T-cell (primary cell): ENCODE results near the gene DGKD. TPM values are rescaled to one million over a fixed set of nuclear protein-coding genes. Genes with fewer than 3 reads are reported as not detected.
A peak's percentile ranks its signal among the peaks of the same experiment; 100 is the strongest.

Experiments
- ATAC-seq, 4 experiments: fragments of 200-7000 bp in 3 of 4; fragments of 150-1000 bp in 1 of 4; cut with Tn5 transposase; replicated peaks in 1 of 4; 1 replicate in 3 of 4; 2 replicates in 1 of 4; pipeline ENCODE4 v1.10.0; 2021; ENCODE audit warnings: moderate library complexity in 3 of 4, mild to moderate bottlenecking in 2 of 4, moderate number of reproducible peaks in 1 of 4
- CTCF ChIA-PET, 2 donors: fragments of 300-600 bp; sonication (Branson Sonifier 250); formaldehyde crosslinking; loops; one replicate each; lab custom pipeline; 2022; ENCODE audit warnings: antibody characterized with exemption in 2 of 2; lab: Charles Lee
- POLR2A ChIA-PET, 2 donors: fragments of 300-600 bp; sonication (Branson Sonifier 250); formaldehyde crosslinking; loops; one replicate each; lab custom pipeline; 2022; ENCODE audit warnings: antibody characterized with exemption in 2 of 2; lab: Charles Lee
- DNase-seq, 35 experiments: peaks; one replicate each; pipeline versions ENCODE4 v3.0.0 to v3.0.0-alpha.2; 2013 to 2023
- H3K27ac ChIP-seq: one replicate; pipeline ENCODE4 v1.5.1; 2013; ENCODE audit warnings: low read length
- H3K27me3 ChIP-seq, 2 experiments: replicated peaks in 1 of 2; 1 replicate in 1 of 2; 2 replicates in 1 of 2; pipeline versions ENCODE4 v1.6.1 to v1.7.0; 2013; ENCODE audit warnings: low read length in 1 of 2, mixed read lengths in 1 of 2; ENCODE audit not compliant: control insufficient read depth in 2 of 2, insufficient read depth in 2 of 2; ENCODE audit errors: extremely low read depth in 1 of 2
- H3K36me3 ChIP-seq, 2 donors: 1 replicate in 1 of 2; 2 replicates in 1 of 2; pipeline versions ENCODE4 v1.6.1 to v1.7.0; 2013; ENCODE audit warnings: low read length in 1 of 2; ENCODE audit not compliant: control insufficient read depth in 2 of 2, insufficient read depth in 1 of 2; ENCODE audit errors: extremely low read depth in 1 of 2
- H3K4me1 ChIP-seq, 2 experiments: 1 replicate in 1 of 2; 2 replicates in 1 of 2; pipeline versions ENCODE4 v1.6.1 to v1.7.0; 2013; ENCODE audit warnings: low read length in 2 of 2, mixed read lengths in 1 of 2; ENCODE audit not compliant: insufficient read depth in 2 of 2, control insufficient read depth in 1 of 2; ENCODE audit errors: extremely low read depth in 1 of 2
- H3K4me3 ChIP-seq, 2 donors: 1 replicate in 1 of 2; 2 replicates in 1 of 2; pipeline versions ENCODE4 v1.5.1 to v1.7.0; 2013; ENCODE audit warnings: mild to moderate bottlenecking in 2 of 2, low read length in 1 of 2, moderate library complexity in 1 of 2; ENCODE audit not compliant: control insufficient read depth in 1 of 2; ENCODE audit errors: extremely low read depth in 1 of 2
- H3K9me3 ChIP-seq: 2 replicates; pipeline ENCODE4 v1.7.0; 2013
- H3K27ac Mint-ChIP-seq, 2 donors: one replicate each; pipeline ENCODE4 v1.8.0; 2020 to 2021; ENCODE audit warnings: mild to moderate bottlenecking in 2 of 2, mixed read lengths in 2 of 2
- H3K27me3 Mint-ChIP-seq, 2 donors: one replicate each; pipeline ENCODE4 v1.8.0; 2021 to 2022; ENCODE audit warnings: mixed read lengths in 2 of 2
- H3K36me3 Mint-ChIP-seq: one replicate; pipeline ENCODE4 v1.8.0; 2021; ENCODE audit warnings: mixed read lengths
- H3K4me1 Mint-ChIP-seq, 3 donors: one replicate each; pipeline ENCODE4 v1.8.0; 2020 to 2022; ENCODE audit warnings: mixed read lengths in 3 of 3, mild to moderate bottlenecking in 1 of 3
- H3K4me3 Mint-ChIP-seq, 3 donors: one replicate each; pipeline ENCODE4 v1.8.0; 2020 to 2022; ENCODE audit warnings: mild to moderate bottlenecking in 3 of 3, mixed read lengths in 3 of 3, moderate library complexity in 3 of 3
- H3K9me3 Mint-ChIP-seq, 3 donors: one replicate each; pipeline ENCODE4 v1.8.0; 2020 to 2022; ENCODE audit warnings: mixed read lengths in 3 of 3
- WGBS: methylation state at CpG from one replicate; pipeline ENCODE4 v1.1.5; 2013; ENCODE audit warnings: missing lambda C conversion rate; ENCODE audit not compliant: insufficient coverage; 5-methylcytosine and 5-hydroxymethylcytosine counted together
- total RNA-seq, 35 experiments: library from RNA in 6 of 35; stranded (reverse) in 6 of 35; fragments of 120-200 nt in 1 of 35; gene quantifications; one replicate each; pipeline versions ENCODE4 v1.2.1 to v1.2.4 and lab custom pipeline; 2013 to 2026

Gene DGKD
- total RNA-seq, 5 donors from 2014 or later (not counting 1 experiment from before 2014, with no cell fraction given) = 143 to 254 (median 163) TPM

- Mint-ChIP-seq H3K27ac (peak overlapping the region; percentile 87 to 91), H3K4me3 (peak overlapping the region in 2 of 3 donors; percentile 29 to 65), H3K27me3 (no peaks in the 10 kb centered on the region), H3K9me3 (no peaks in the 10 kb centered on the region), H3K36me3 (peaks cover 22% of the 10 kb centered on the region), H3K4me1 (peaks cover 70 to 78% (median 77%) of the 10 kb centered on the region in 3 donors)
- H3K4me1 ChIP-seq = peaks cover 40 to 51% of the 10 kb centered on the region in 2 experiments
- H3K36me3 ChIP-seq = peaks cover 8 to 23% of the 10 kb centered on the region in 2 donors
- H3K4me3 ChIP-seq = peak overlapping the region in 1 of 2 donors; percentile 51
- H3K27me3 ChIP-seq = no peaks in the 10 kb centered on the region
- ATAC-seq (peak; percentile 55 to 85 (median 58)), DNase-seq (peak in 30 of 35 experiments; percentile 25 to 71 (median 47))
- ChIA-PET POLR2A (no interaction called here), CTCF (interaction anchor here (0.6 to 1.6 kb wide), 3 partner anchors 10 to 295 kb away, joined by 3 to 5 read pairs (median 4); no protein-coding TSS in a partner anchor)
- 24% methylated on average over 7 of the region's 8 CpGs for WGBS
- H3K27ac ChIP-seq = peak overlapping the region; percentile 59
- H3K9me3 ChIP-seq = no peaks in the 10 kb centered on the region
These were observed 45.3 kb downstream of the DGKD start for GRCh38 chr2:233399306-233400225.

- Histone ChIP-seq H3K27me3 (no peaks in the 10 kb centered on the region), H3K9me3 (no peaks in the 10 kb centered on the region), H3K27ac (peak overlapping the region; percentile 59), H3K4me3 (peak overlapping the region in 1 of 2 donors; percentile 51), H3K4me1 (peaks cover 39 to 49% of the 10 kb centered on the region in 2 experiments), H3K36me3 (peaks cover 8 to 19% of the 10 kb centered on the region in 2 donors)
- CTCF ChIA-PET = interaction anchor here (0.8 to 8.5 kb wide), 4 partner anchors 10 to 45 kb away, joined by 3 to 158 read pairs (median 3); no protein-coding TSS in a partner anchor
- POLR2A ChIA-PET = no interaction called here
- ATAC-seq = peak; percentile 6 to 36 (median 31)
- Mint-ChIP-seq H3K27me3 (no peaks in the 10 kb centered on the region), H3K4me1 (peaks cover 68 to 77% (median 75%) of the 10 kb centered on the region in 3 donors), H3K4me3 (peak overlapping the region; percentile 3 to 65 (median 46)), H3K27ac (peak overlapping the region; percentile 87 to 91), H3K9me3 (no peaks in the 10 kb centered on the region), H3K36me3 (peaks cover 21% of the 10 kb centered on the region)
- no peak for DNase-seq
- 10% methylated on average over 2 of the region's 6 CpGs for WGBS
These were observed 46.0 kb downstream of the DGKD start for GRCh38 chr2:233400341-233400740.

DNA sequence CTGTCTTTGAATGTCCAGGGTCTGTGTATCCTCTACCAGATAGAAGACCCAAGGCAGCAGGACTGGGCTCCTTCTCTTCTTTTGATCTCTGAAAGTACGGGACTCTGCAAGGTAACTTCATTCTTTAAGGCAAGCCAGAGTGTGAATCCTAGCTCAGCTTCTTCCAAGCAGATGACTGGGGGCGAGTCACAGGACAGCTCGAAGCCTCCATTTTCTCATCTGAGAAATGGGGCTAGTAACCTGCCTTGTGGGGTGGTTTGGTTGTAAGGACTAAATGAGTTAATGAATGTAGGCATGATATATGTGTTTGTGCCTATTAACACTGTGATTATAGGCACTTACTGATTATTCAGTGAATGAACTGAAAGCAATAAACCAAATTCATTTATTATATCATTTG lies 46.7 kb downstream of the DGKD start:
- H3K27me3 ChIP-seq = no peaks in the 10 kb centered on the region
- peak overlapping the region in 1 of 2 donors; percentile 51 for H3K4me3 ChIP-seq
- no peak for DNase-seq
- WGBS = no CpG with 5 or more reads among the region's 3 CpGs
- H3K27ac Mint-ChIP-seq = peak overlapping the region; percentile 87 to 91
- no peaks in the 10 kb centered on the region for H3K27me3 Mint-ChIP-seq
- ChIA-PET POLR2A (interaction anchor here in 1 of 2 donors (0.7 kb wide), 1 partner anchor 147 kb away, joined by 5 read pairs; no protein-coding TSS in a partner anchor), CTCF (interaction anchor here (0.8 to 8.5 kb wide), 4 partner anchors 9 to 44 kb away, joined by 3 to 158 read pairs (median 3); no protein-coding TSS in a partner anchor)
- H3K9me3 ChIP-seq = no peaks in the 10 kb centered on the region
- H3K36me3 ChIP-seq = peaks cover 7 to 16% of the 10 kb centered on the region in 2 donors
- peak overlapping the region; percentile 59 for H3K27ac ChIP-seq
- peaks cover 69 to 76% (median 76%) of the 10 kb centered on the region in 3 donors for H3K4me1 Mint-ChIP-seq
- peaks cover 39 to 49% of the 10 kb centered on the region in 2 experiments for H3K4me1 ChIP-seq
- no peak for ATAC-seq
- H3K36me3 Mint-ChIP-seq = peaks cover 18% of the 10 kb centered on the region
- H3K4me3 Mint-ChIP-seq = peak overlapping the region; percentile 25 to 65 (median 46)
- H3K9me3 Mint-ChIP-seq = no peaks in the 10 kb centered on the region

DNA sequence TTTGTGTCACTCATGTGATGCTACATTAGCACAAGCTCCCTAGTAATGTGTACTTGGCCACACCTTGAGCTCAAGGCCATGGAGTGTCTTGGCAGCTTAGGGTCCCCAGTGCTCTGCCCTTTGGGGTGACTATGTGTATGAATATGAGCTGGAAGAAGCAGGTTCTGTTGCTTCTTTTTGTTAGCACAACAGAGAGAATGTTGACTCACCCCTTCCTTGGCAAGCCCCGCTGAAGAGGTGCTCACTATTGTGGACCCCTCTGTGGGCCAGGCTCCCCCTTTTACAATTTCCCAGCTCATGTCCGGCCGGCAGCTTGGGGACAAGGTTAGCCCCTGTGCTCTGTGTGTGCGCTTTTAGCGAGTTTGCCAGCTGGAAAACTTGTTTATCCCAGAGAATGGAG lies 48.1 kb downstream of the DGKD start:
- ChIA-PET POLR2A (no interaction called here), CTCF (interaction anchor here (0.6 to 8.5 kb wide), 8 partner anchors 12 to 229 kb away, joined by 3 to 158 read pairs (median 4); no protein-coding TSS in a partner anchor)
- H3K9me3 Mint-ChIP-seq = no peaks in the 10 kb centered on the region
- ATAC-seq (no peak), DNase-seq (no peak)
- no peaks in the 10 kb centered on the region for H3K27me3 ChIP-seq
- H3K27ac Mint-ChIP-seq = peak overlapping the region; percentile 77 to 87
- no peaks in the 10 kb centered on the region for H3K9me3 ChIP-seq
- peaks cover 39 to 43% of the 10 kb centered on the region in 2 experiments for H3K4me1 ChIP-seq
- peak overlapping the region in 1 of 3 donors; percentile 29 for H3K4me3 Mint-ChIP-seq
- peaks cover 72 to 82% (median 79%) of the 10 kb centered on the region in 3 donors for H3K4me1 Mint-ChIP-seq
- H3K36me3 Mint-ChIP-seq = peaks cover 11% of the 10 kb centered on the region
- H3K4me3 ChIP-seq = no peak overlapping the region
- peak overlapping the region; percentile 7 for H3K27ac ChIP-seq
- H3K27me3 Mint-ChIP-seq = no peaks in the 10 kb centered on the region
- H3K36me3 ChIP-seq = peaks cover 0 to 14% of the 10 kb centered on the region in 2 donors
- 91% methylated on average over 3 of the region's 5 CpGs for WGBS

DNA sequence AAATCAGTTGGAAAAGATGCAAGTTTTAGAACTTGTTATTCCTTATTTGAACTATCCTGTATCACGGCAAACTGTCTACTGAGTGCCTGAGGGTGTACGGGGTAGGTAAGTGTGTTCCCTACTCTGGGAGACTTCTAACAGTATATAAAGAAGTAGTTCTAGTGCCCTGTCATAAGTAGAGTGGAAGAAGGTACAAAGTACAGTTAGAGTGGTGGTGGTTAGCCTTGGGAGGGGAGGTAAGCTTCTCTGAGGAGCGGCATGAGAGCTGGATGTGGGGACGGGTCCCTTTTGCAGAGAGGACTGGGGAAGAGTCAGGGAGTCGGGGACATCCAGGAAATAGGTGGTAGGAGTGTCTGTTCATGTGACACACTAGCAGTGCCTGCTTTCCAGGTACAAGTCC lies 48.5 kb downstream of the DGKD start:
- no peaks in the 10 kb centered on the region for H3K27me3 Mint-ChIP-seq
- Histone ChIP-seq H3K27me3 (no peaks in the 10 kb centered on the region), H3K9me3 (no peaks in the 10 kb centered on the region), H3K36me3 (peaks cover 0 to 14% of the 10 kb centered on the region in 2 donors), H3K4me3 (no peak overlapping the region), H3K27ac (no peak overlapping the region), H3K4me1 (peaks cover 39 to 48% of the 10 kb centered on the region in 2 experiments)
- H3K4me1 Mint-ChIP-seq = peaks cover 74 to 83% (median 74%) of the 10 kb centered on the region in 3 donors
- ATAC-seq (no peak), DNase-seq (no peak)
- CTCF ChIA-PET = interaction anchor here (0.6 to 8.5 kb wide), 6 partner anchors 14 to 46 kb away, joined by 3 to 158 read pairs (median 4); no protein-coding TSS in a partner anchor
- POLR2A ChIA-PET = interaction anchor here in 1 of 2 donors (0.7 kb wide), 1 partner anchor 30 kb away, joined by 4 read pairs; no protein-coding TSS in a partner anchor
- H3K4me3 Mint-ChIP-seq = peak overlapping the region in 1 of 3 donors; percentile 29
- no peaks in the 10 kb centered on the region for H3K9me3 Mint-ChIP-seq
- peak overlapping the region; percentile 77 to 87 for H3K27ac Mint-ChIP-seq
- peaks cover 11% of the 10 kb centered on the region for H3K36me3 Mint-ChIP-seq
- WGBS = 78% methylated on average over 3 of the region's 5 CpGs

DNA sequence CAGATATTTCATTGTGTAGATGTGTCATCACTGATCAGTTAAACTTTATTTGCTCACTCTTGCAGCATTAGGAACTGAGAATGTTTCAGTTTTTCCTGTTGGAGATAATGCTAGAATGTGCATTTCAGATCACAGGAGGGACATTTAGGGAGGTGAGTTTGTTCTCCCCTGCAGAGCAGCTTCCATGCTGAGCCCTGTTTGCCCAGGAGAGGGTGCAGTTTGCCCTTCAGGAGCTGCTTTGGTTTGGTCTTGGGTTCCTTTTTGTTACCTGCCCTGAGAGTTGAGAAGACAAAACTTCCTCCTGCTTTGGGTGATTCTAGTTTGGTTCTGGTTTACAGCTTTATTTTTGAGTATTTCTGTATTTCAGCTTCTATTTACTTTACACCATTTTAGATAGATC lies 49.9 kb downstream of the DGKD start:
- Mint-ChIP-seq H3K36me3 (peaks cover 14% of the 10 kb centered on the region), H3K27me3 (no peaks in the 10 kb centered on the region), H3K9me3 (no peaks in the 10 kb centered on the region), H3K27ac (peak overlapping the region; percentile 83 to 88), H3K4me3 (peak overlapping the region in 1 of 3 donors; percentile 55), H3K4me1 (peaks cover 78 to 85% (median 78%) of the 10 kb centered on the region in 3 donors)
- ATAC-seq = peak; percentile 63 to 71 (median 66)
- Histone ChIP-seq H3K36me3 (peaks cover 0 to 16% of the 10 kb centered on the region in 2 donors), H3K27ac (peak overlapping the region; percentile 2), H3K27me3 (no peaks in the 10 kb centered on the region), H3K4me1 (peaks cover 36 to 56% of the 10 kb centered on the region in 2 experiments), H3K4me3 (no peak overlapping the region), H3K9me3 (no peaks in the 10 kb centered on the region)
- peak; percentile 43 to 83 (median 66) for DNase-seq
- ChIA-PET POLR2A (interaction anchor here in 1 of 2 donors (0.7 kb wide), 1 partner anchor 23 kb away, joined by 3 read pairs; no protein-coding TSS in a partner anchor), CTCF (interaction anchor here (0.6 to 8.5 kb wide), 16 partner anchors 10 to 1713 kb away, joined by 3 to 158 read pairs (median 5); no protein-coding TSS in a partner anchor)
